PFSK-1 (cell line): Measurements from ENCODE around the gene GALNT9.

Source experiments
- FOXP2 ChIP-seq: optimal IDR thresholded peaks from 2 replicates; pipeline ENCODE3; 2011; ENCODE audit warnings: borderline replicate concordance, control low read depth, inconsistent platforms; ENCODE audit not compliant: insufficient read depth; ENCODE audit errors: extremely low read length, extremely low read depth
- POLR2AphosphoS5 ChIP-seq: IDR thresholded peaks from 2 replicates; pipeline ENCODE4 v1.6.1; 2012; ENCODE audit warnings: low read depth, mild to moderate bottlenecking, control low read depth, low read length, moderate library complexity
- REST ChIP-seq, 2 experiments: IDR thresholded peaks; 2 replicates each; pipeline versions ENCODE4 v1.6.1 to v1.8.0; 2011 to 2012; ENCODE audit warnings: low read depth in 2 of 2, low read length in 2 of 2, control low read depth in 1 of 2, inconsistent platforms in 1 of 2, mild to moderate bottlenecking in 1 of 2, moderate library complexity in 1 of 2; ENCODE audit not compliant: insufficient read depth in 1 of 2
- SIN3A ChIP-seq: IDR thresholded peaks from 2 replicates; pipeline ENCODE4 v1.6.1; 2012; ENCODE audit warnings: mild to moderate bottlenecking, low read length, moderate library complexity, borderline replicate concordance; ENCODE audit not compliant: insufficient read depth
- TAF1 ChIP-seq: IDR thresholded peaks from 2 replicates; pipeline ENCODE4 v1.6.1; 2012; ENCODE audit warnings: low read length, control low read depth, borderline replicate concordance; ENCODE audit not compliant: insufficient read depth

GALNT9 gene

DNA sequence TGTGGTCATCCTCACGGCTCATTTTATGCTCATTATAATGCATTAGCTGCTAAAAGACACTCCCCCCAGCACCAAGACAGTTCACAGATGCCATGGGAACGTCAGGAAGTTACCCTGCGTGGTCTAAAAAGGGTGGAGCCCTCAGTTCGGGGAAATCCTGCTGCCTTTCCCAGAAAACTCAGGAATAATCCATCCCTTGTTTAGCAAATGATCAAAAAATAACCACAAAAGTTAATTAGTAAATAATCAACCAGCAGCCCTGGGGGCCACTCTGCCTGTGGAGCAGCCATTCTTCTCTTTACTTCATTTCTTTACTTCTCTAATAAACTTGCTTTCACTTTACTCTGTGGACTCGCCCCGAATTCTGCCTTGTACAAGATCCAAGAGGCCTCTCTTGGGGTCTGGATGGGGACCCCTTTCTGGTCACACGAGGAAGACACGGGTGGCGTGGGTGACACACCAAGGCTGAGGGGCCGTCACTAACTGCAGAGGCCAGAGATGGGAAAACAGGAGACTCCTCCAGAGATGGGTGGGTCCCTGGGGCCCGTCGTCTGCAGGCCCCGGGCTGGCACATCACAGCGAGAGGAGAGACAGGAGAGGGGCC is 119.7 kb downstream of the GALNT9 start:
- TF ChIP-seq POLR2AphosphoS5 = no peak
- no peak for TF ChIP-seq TAF1
- TF ChIP-seq SIN3A = no peak
- no peak for TF ChIP-seq REST (IDR thresholded peaks at IDR 0.05; ENCODE audit: insufficient read depth in 1 of 2, low read depth in 2 of 2, low read length in 2 of 2)
- TF ChIP-seq FOXP2 = no peak

DNA sequence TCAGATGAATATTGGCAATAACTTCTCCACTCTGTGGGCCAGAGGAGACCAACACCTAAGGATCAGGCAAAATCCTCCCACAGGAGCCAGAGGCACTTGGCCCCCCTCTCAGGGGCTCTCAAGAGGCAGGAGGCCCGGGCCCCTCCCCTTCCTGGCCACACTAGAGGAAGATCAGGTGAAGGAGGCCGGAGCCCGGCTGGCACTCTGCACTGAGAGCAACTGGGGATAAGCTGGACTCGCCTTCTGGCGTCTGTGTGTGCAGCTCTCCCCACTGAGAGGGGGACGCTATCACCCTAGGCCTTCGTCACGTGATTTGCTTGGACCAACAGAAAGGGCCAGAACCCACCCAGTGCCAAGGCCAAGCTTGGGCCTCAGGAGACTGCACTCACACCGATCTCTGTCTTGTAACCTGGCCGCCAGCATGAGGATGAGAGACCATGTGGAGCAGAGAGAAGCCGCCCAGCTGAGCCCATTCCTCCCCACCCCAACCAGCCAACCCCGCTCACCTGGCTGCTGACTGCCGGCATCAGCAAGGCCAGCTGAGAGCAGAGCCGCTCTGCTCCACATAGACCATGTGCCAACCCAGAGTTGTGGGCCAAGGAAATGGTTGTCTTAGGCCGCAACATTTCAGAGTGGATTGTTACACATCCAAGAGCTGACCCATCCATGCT is 121.1 kb downstream of the GALNT9 start:
- no peak for TF ChIP-seq FOXP2
- no peak for TF ChIP-seq TAF1
- TF ChIP-seq REST (IDR thresholded peaks at IDR 0.05; ENCODE audit: insufficient read depth in 1 of 2, low read depth in 2 of 2, low read length in 2 of 2) = no peak
- no peak for TF ChIP-seq SIN3A
- no peak for TF ChIP-seq POLR2AphosphoS5

DNA sequence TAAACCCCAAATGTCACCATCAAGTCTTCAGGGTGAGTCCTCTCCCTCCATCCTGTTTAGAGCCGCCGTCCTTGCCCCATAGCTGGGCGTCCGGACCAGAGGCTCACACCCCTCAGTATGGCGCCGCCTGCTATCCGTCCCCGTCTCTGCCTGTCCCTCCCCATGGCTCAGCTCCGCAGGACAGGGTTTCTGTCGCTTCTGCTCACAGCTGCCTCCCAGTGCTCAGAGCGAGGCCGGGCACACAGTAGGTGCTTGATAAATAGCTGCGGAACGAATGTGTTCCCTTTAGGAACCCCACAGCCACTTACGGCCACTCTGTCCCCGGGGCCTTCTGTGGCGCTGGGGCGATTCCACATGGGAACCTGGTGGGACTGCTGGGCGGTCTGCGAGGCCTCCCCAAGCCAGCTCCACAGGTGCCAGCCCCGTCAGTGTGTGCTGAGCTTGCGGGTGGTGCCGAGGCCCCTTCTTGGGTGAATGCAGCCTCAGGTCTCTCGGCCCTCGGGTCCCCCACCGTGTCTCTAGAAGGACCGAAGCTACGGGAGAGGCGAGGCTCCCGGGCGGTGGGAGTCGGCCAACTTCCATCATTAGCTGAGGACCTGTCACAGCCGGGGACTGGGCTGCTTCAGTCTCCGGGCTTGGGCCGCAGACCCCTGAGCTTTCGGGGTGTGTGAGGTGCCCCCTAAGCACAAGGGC is 122.2 kb downstream of the GALNT9 start:
- TF ChIP-seq REST (IDR thresholded peaks at IDR 0.05; ENCODE audit: insufficient read depth in 1 of 2, low read depth in 2 of 2, low read length in 2 of 2) (no peak), FOXP2 (no peak), SIN3A (no peak), POLR2AphosphoS5 (no peak), TAF1 (no peak)

GRCh38 chr12:132206046-132206434 is 123.3 kb downstream of the GALNT9 start:
- no peak for TF ChIP-seq REST (IDR thresholded peaks at IDR 0.05; ENCODE audit: insufficient read depth in 1 of 2, low read depth in 2 of 2, low read length in 2 of 2)
- TF ChIP-seq FOXP2 = no peak
- no peak for TF ChIP-seq POLR2AphosphoS5
- no peak for TF ChIP-seq TAF1
- no peak for TF ChIP-seq SIN3A
